Parathyroid adenoma (tissue), 2 donors: ENCODE results near the gene ZNF511.

Experiments
- H2AFZ ChIP-seq: fragments of 300-600 bp; sonication (generic); one replicate; pipeline ENCODE4 v1.7.0; 2017; ENCODE audit warnings: antibody characterized with exemption, mild to moderate bottlenecking
- H3K27ac ChIP-seq: fragments of 300-600 bp; sonication (generic); one replicate; pipeline ENCODE4 v1.7.0; 2017
- H3K27me3 ChIP-seq: fragments of 300-600 bp; sonication (generic); one replicate; pipeline ENCODE4 v1.7.0; 2017; ENCODE audit warnings: low read length; ENCODE audit not compliant: control insufficient read depth, insufficient read depth
- H3K36me3 ChIP-seq: fragments of 300-600 bp; sonication (generic); one replicate; pipeline ENCODE4 v1.7.0; 2017; ENCODE audit warnings: low read length; ENCODE audit not compliant: control insufficient read depth, insufficient read depth
- H3K4me1 ChIP-seq: fragments of 300-600 bp; sonication (generic); one replicate; pipeline ENCODE4 v1.7.0; 2017; ENCODE audit warnings: control low read depth
- H3K4me2 ChIP-seq: fragments of 300-600 bp; sonication (generic); one replicate; pipeline ENCODE4 v1.7.0; 2017; ENCODE audit warnings: low read length
- H3K4me3 ChIP-seq: fragments of 300-600 bp; sonication (generic); one replicate; pipeline ENCODE4 v1.7.0; 2017; ENCODE audit warnings: low read depth, low read length
- H3K79me2 ChIP-seq: fragments of 300-600 bp; sonication (generic); one replicate; pipeline ENCODE4 v1.7.0; 2017; ENCODE audit warnings: control low read depth
- H3K9ac ChIP-seq: fragments of 300-600 bp; sonication (generic); one replicate; pipeline ENCODE4 v1.7.0; 2017; ENCODE audit warnings: mild to moderate bottlenecking
- H3K9me3 ChIP-seq: fragments of 300-600 bp; sonication (generic); one replicate; pipeline ENCODE4 v1.7.0; 2017; ENCODE audit warnings: low read length; ENCODE audit not compliant: control insufficient read depth
- CTCF ChIP-seq: fragments of 300-600 bp; sonication (generic); IDR thresholded peaks from one replicate; pipeline ENCODE4 v1.7.0; 2017; ENCODE audit warnings: antibody characterized with exemption, mild to moderate bottlenecking
- donor health status: primary hyperparathyroidism.

ZNF511 gene, protein sequence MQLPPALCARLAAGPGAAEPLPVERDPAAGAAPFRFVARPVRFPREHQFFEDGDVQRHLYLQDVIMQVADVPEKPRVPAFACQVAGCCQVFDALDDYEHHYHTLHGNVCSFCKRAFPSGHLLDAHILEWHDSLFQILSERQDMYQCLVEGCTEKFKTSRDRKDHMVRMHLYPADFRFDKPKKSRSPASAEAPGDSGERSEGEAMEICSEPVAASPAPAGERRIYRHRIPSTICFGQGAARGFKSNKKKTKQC

GRCh38 chr10:133308421-133309099, at the start of gene ZNF511, which contains the start of gene TUBGCP2:
Gene ZNF511 (plus strand): TSS chr10:133308914. CDS start chr10:133308944, 30 bp downstream.
Gene TUBGCP2 (minus strand): TSS chr10:133308872. CDS start chr10:133302941, 5,931 bp downstream.
- peaks cover 18% of the 10 kb centered on the region for H3K4me1 ChIP-seq
- TF ChIP-seq CTCF, result no peak

GRCh38 chr10:133259602-133259989, 49.1 kb upstream of the ZNF511 start:
- no peaks in the 10 kb centered on the region for H3K27me3 ChIP-seq
- no peak overlapping the region for H3K9ac ChIP-seq
- H3K4me3 ChIP-seq, result no peak overlapping the region
- no peaks in the 10 kb centered on the region for H3K4me1 ChIP-seq
- TF ChIP-seq CTCF, result no peak
- H3K79me2 ChIP-seq, result no peaks in the 10 kb centered on the region
- no peak overlapping the region for H2AFZ ChIP-seq
- H3K36me3 ChIP-seq, result no peaks in the 10 kb centered on the region
- H3K9me3 ChIP-seq, result no peaks in the 10 kb centered on the region
- no peak overlapping the region for H3K4me2 ChIP-seq
- no peak overlapping the region for H3K27ac ChIP-seq

More at GRCh38 chr10:133308421-133309099, at the start of gene ZNF511, which contains the start of gene TUBGCP2:
- Histone ChIP-seq H3K36me3 (no peaks in the 10 kb centered on the region), H3K79me2 (peaks cover 32% of the 10 kb centered on the region), H3K4me2 (peak within 1 kb of the TSS; percentile 88), H3K4me3 (peak within 1 kb of the TSS; percentile 76), H3K9ac (peak within 1 kb of the TSS; percentile 82), H3K27me3 (no peaks in the 10 kb centered on the region), H3K9me3 (no peaks in the 10 kb centered on the region), H3K27ac (peak within 1 kb of the TSS; percentile 95), H2AFZ (peak within 1 kb of the TSS; percentile 84)

GRCh38 chr10:133260895-133261725, 47.6 kb upstream of the ZNF511 start:
- Histone ChIP-seq H3K27me3 (no peaks in the 10 kb centered on the region), H3K9me3 (no peaks in the 10 kb centered on the region), H3K4me3 (peak overlapping the region; percentile 58), H3K4me1 (no peaks in the 10 kb centered on the region), H3K36me3 (no peaks in the 10 kb centered on the region), H3K4me2 (peak overlapping the region; percentile 88), H3K27ac (peak overlapping the region; percentile 51), H3K79me2 (no peaks in the 10 kb centered on the region), H2AFZ (peak overlapping the region; percentile 82), H3K9ac (no peak overlapping the region)
- TF ChIP-seq CTCF, result no peak

DNA sequence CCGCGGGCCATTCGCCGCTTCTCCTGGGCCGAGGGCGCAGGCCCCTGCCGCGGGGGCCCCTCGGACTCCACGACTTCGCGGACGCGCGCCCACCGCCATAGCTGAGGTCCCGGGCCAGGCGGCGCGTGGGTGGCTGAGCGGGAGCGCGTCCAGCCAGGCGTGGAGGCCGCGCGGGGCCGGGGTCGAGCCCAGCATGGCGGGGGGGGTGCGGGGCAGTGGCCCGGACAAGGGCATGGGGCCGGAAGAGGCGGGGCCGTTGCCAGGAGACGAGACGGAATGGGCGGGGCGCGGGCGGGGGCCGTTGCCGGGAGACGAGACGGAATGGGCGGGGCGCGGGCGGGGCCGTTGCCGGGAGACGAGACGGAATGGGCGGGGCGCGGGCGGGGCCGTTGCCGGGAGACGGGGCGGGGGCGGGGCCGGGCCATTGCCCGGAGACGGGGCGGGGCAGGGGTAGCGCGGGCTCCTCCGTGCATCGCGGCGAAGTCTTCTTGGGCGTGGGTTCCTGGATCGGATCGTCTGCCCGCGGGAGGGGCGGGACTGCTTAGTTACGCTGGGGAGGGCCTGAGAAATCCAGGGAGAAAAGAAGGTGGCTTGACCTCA, 46.9 kb upstream of the ZNF511 start:
- Histone ChIP-seq H3K27ac (peak overlapping the region; percentile 51), H3K9ac (no peak overlapping the region), H3K4me3 (peak overlapping the region; percentile 58), H3K4me1 (no peaks in the 10 kb centered on the region), H2AFZ (peak overlapping the region; percentile 82), H3K4me2 (peak overlapping the region; percentile 88), H3K36me3 (no peaks in the 10 kb centered on the region), H3K79me2 (no peaks in the 10 kb centered on the region), H3K27me3 (no peaks in the 10 kb centered on the region), H3K9me3 (no peaks in the 10 kb centered on the region)
- no peak for TF ChIP-seq CTCF
